Measurements from ENCODE around the gene NCOA1.

Gene NCOA1

GRCh38 chr2:24756789-24757188 lies 265.7 kb downstream of the NCOA1 start:
- no peaks in the 10 kb centered on the region for H3K4me1 ChIP-seq (ENCODE audit: control insufficient read depth, low read length)

GRCh38 chr2:24761866-24762265 lies 270.8 kb downstream of the NCOA1 start:
- no peaks in the 10 kb centered on the region for H3K27me3 ChIP-seq (ENCODE audit: control insufficient read depth, low read length)

More at GRCh38 chr2:24756789-24757188, 265.7 kb downstream of the NCOA1 start:
- no peaks in the 10 kb centered on the region for H3K36me3 ChIP-seq (ENCODE audit: control insufficient read depth, low read length)
- no peaks in the 10 kb centered on the region; the same call in 1 of the 2 replicates for H3K9me2 ChIP-seq (replicated peaks; ENCODE audit: control insufficient read depth, low read length)
- H3K4me2 ChIP-seq (ENCODE audit: low read length) = no peak overlapping the region
- TF ChIP-seq CTCF (IDR thresholded peaks at IDR 0.05; ENCODE audit: low read depth, low read length, poor library complexity, severe bottlenecking) (no peak), EZH2phosphoT487 (IDR thresholded peaks at IDR 0.05; ENCODE audit: borderline replicate concordance, low read length) (no peak)
- no peaks in the 10 kb centered on the region for H3K9me3 ChIP-seq (ENCODE audit: control insufficient read depth, insufficient read depth, low read length)
- H3K27ac ChIP-seq (ENCODE audit: low read depth, low read length) = no peak overlapping the region
- H3K27me3 ChIP-seq (ENCODE audit: control insufficient read depth, low read length) = no peaks in the 10 kb centered on the region
- no peak overlapping the region for H3K4me3 ChIP-seq (ENCODE audit: low read length)
- no peaks in the 10 kb centered on the region for H3K79me2 ChIP-seq (ENCODE audit: control insufficient read depth, low read length)
- H4K20me1 ChIP-seq (ENCODE audit: control insufficient read depth, insufficient read depth, low read depth, low read length) = no peaks in the 10 kb centered on the region
- H3F3A ChIP-seq (ENCODE audit: control insufficient read depth, insufficient read depth) = no peaks in the 10 kb centered on the region

GRCh38 chr2:24762518-24762917 lies 271.5 kb downstream of the NCOA1 start:
- Histone ChIP-seq H3K36me3 (ENCODE audit: control insufficient read depth, low read length) (peaks cover 4% of the 10 kb centered on the region; the same call in 1 of the 2 replicates), H3K79me2 (ENCODE audit: control insufficient read depth, low read length) (no peaks in the 10 kb centered on the region), H3K9me3 (ENCODE audit: control insufficient read depth, insufficient read depth, low read length) (no peaks in the 10 kb centered on the region), H3K4me2 (ENCODE audit: low read length) (no peak overlapping the region), H3K27me3 (ENCODE audit: control insufficient read depth, low read length) (no peaks in the 10 kb centered on the region), H3K4me1 (ENCODE audit: control insufficient read depth, low read length) (no peaks in the 10 kb centered on the region), H3K4me3 (ENCODE audit: low read length) (no peak overlapping the region), H3K9me2 (replicated peaks; ENCODE audit: control insufficient read depth, low read length) (no peaks in the 10 kb centered on the region), H3K27ac (ENCODE audit: low read depth, low read length) (no peak overlapping the region), H4K20me1 (ENCODE audit: control insufficient read depth, insufficient read depth, low read depth, low read length) (no peaks in the 10 kb centered on the region), H3F3A (ENCODE audit: control insufficient read depth, insufficient read depth) (no peaks in the 10 kb centered on the region)
- no peak for TF ChIP-seq EZH2phosphoT487 (IDR thresholded peaks at IDR 0.05; ENCODE audit: borderline replicate concordance, low read length)
- no peak for TF ChIP-seq CTCF (IDR thresholded peaks at IDR 0.05; ENCODE audit: low read depth, low read length, poor library complexity, severe bottlenecking)

More at GRCh38 chr2:24761866-24762265, 270.8 kb downstream of the NCOA1 start:
- peaks cover 4% of the 10 kb centered on the region; the same call in 1 of the 2 replicates for H3K36me3 ChIP-seq (ENCODE audit: control insufficient read depth, low read length)
- no peaks in the 10 kb centered on the region for H3K9me2 ChIP-seq (replicated peaks; ENCODE audit: control insufficient read depth, low read length)
- no peaks in the 10 kb centered on the region for H3F3A ChIP-seq (ENCODE audit: control insufficient read depth, insufficient read depth)
- no peaks in the 10 kb centered on the region for H4K20me1 ChIP-seq (ENCODE audit: control insufficient read depth, insufficient read depth, low read depth, low read length)
- no peak overlapping the region for H3K27ac ChIP-seq (ENCODE audit: low read depth, low read length)
- TF ChIP-seq EZH2phosphoT487 (IDR thresholded peaks at IDR 0.05; ENCODE audit: borderline replicate concordance, low read length) = no peak
- no peak for TF ChIP-seq CTCF (IDR thresholded peaks at IDR 0.05; ENCODE audit: low read depth, low read length, poor library complexity, severe bottlenecking)
- no peaks in the 10 kb centered on the region for H3K4me1 ChIP-seq (ENCODE audit: control insufficient read depth, low read length)
- H3K79me2 ChIP-seq (ENCODE audit: control insufficient read depth, low read length) = no peaks in the 10 kb centered on the region
- no peak overlapping the region for H3K4me3 ChIP-seq (ENCODE audit: low read length)
- H3K9me3 ChIP-seq (ENCODE audit: control insufficient read depth, insufficient read depth, low read length) = no peaks in the 10 kb centered on the region
- H3K4me2 ChIP-seq (ENCODE audit: low read length) = no peak overlapping the region
